IPS-15b (cell line): Measurements from ENCODE around the gene ADGRD2.

Experiments used
- H3K27me3 ChIP-seq: one replicate; pipeline ENCODE4 v1.6.1; 2013; ENCODE audit warnings: low read length; ENCODE audit not compliant: control insufficient read depth, insufficient read depth
- H3K36me3 ChIP-seq: one replicate; pipeline ENCODE4 v1.6.1; 2013; ENCODE audit warnings: low read length; ENCODE audit not compliant: control insufficient read depth, insufficient read depth
- H3K4me1 ChIP-seq: one replicate; pipeline ENCODE4 v1.6.1; 2013; ENCODE audit warnings: mild to moderate bottlenecking, low read length; ENCODE audit not compliant: control insufficient read depth, insufficient read depth
- H3K4me3 ChIP-seq: one replicate; pipeline ENCODE4 v1.5.1; 2013; ENCODE audit warnings: low read depth, low read length
- H3K9ac ChIP-seq: one replicate; pipeline ENCODE4 v1.6.1; 2013; ENCODE audit warnings: low read depth, mild to moderate bottlenecking, low read length
- H3K9me3 ChIP-seq: one replicate; pipeline ENCODE4 v1.6.1; 2013; ENCODE audit warnings: mild to moderate bottlenecking, low read length; ENCODE audit not compliant: control insufficient read depth, insufficient read depth

ADGRD2 gene

GRCh38 chr9:124496463-124496862 lies 46.2 kb downstream of the ADGRD2 start:
- Histone ChIP-seq H3K27me3 (peaks cover 9% of the 10 kb centered on the region), H3K36me3 (no peaks in the 10 kb centered on the region), H3K4me3 (no peak overlapping the region), H3K4me1 (no peaks in the 10 kb centered on the region), H3K9me3 (no peaks in the 10 kb centered on the region), H3K9ac (no peak overlapping the region)

DNA sequence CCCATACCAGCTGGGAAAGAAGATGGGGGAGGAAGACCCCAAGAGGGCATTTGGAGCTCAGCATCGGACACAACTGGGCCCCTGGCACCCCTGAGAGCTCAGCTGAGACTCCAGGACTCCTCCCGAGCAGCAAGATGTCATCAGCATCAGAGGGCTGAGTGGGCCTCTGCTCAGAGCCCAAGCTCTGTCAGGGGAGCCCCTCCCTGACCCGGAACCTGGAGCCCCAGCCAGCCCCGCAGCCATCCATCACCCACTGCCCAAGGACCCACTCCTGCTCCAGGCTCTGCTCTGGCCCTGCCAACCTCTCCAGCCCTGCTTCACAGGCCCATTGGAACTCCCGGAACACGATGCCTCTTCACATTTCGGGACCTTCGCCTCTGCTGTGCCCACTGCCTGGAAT lies 47.2 kb downstream of the ADGRD2 start:
- Histone ChIP-seq H3K9ac (no peak overlapping the region), H3K4me1 (no peaks in the 10 kb centered on the region), H3K36me3 (no peaks in the 10 kb centered on the region), H3K27me3 (peaks cover 19% of the 10 kb centered on the region), H3K9me3 (no peaks in the 10 kb centered on the region), H3K4me3 (no peak overlapping the region)

DNA sequence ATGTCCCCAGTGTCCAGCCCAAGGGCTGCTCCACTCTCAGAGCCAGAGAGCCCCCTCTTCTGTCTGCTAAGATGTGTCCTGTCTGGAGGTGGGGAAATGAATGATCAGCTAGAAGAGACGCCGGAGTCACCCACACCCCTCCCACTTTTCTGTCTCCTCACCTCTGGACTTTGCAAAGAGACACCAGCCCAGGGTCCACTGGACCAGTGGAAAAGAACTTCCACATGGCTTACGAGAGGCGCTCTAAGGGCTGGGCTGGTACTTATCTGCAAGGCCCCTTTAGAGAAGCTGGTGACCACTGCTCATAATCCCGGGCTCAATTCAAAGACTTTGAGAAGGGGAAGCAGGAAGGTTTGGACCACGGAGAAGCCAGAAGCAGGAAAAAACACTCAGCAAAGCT lies 47.8 kb downstream of the ADGRD2 start:
- Histone ChIP-seq H3K4me1 (no peaks in the 10 kb centered on the region), H3K9ac (no peak overlapping the region), H3K4me3 (no peak overlapping the region), H3K27me3 (peaks cover 25% of the 10 kb centered on the region), H3K36me3 (no peaks in the 10 kb centered on the region), H3K9me3 (no peaks in the 10 kb centered on the region)

- no peak overlapping the region for H3K4me3 ChIP-seq
- peaks cover 31% of the 10 kb centered on the region for H3K27me3 ChIP-seq
- no peaks in the 10 kb centered on the region for H3K36me3 ChIP-seq
- H3K4me1 ChIP-seq = no peaks in the 10 kb centered on the region
- H3K9ac ChIP-seq = no peak overlapping the region
- H3K9me3 ChIP-seq = no peaks in the 10 kb centered on the region
Measured at GRCh38 chr9:124498499-124499146, 48.4 kb downstream of the ADGRD2 start.

DNA sequence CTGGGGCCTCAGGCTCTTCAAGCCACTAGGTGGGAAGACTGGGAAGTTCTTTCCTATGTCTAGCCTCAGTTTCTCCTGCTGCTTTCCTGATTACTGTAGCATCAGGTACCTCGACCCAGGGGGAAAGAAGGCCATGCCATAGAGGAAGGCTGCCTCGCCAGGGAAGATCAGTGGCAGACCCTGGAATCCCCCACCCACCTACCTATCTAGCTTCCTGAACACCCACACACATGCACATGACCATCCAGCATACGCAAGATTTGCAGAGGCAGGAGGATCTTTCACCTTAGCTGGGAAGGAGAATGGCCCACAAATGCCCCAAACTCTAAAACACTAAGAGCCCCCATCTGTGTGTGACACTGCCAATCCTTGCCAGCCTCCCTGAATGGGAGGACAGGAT lies 49.0 kb downstream of the ADGRD2 start:
- H3K36me3 ChIP-seq = no peaks in the 10 kb centered on the region
- H3K9ac ChIP-seq = no peak overlapping the region
- H3K4me3 ChIP-seq = no peak overlapping the region
- H3K9me3 ChIP-seq = no peaks in the 10 kb centered on the region
- H3K27me3 ChIP-seq = peaks cover 37% of the 10 kb centered on the region
- H3K4me1 ChIP-seq = no peaks in the 10 kb centered on the region

- H3K9ac ChIP-seq = no peak overlapping the region
- no peaks in the 10 kb centered on the region for H3K9me3 ChIP-seq
Measured at GRCh38 chr9:124500028-124500795, 50.0 kb downstream of the ADGRD2 start.

DNA sequence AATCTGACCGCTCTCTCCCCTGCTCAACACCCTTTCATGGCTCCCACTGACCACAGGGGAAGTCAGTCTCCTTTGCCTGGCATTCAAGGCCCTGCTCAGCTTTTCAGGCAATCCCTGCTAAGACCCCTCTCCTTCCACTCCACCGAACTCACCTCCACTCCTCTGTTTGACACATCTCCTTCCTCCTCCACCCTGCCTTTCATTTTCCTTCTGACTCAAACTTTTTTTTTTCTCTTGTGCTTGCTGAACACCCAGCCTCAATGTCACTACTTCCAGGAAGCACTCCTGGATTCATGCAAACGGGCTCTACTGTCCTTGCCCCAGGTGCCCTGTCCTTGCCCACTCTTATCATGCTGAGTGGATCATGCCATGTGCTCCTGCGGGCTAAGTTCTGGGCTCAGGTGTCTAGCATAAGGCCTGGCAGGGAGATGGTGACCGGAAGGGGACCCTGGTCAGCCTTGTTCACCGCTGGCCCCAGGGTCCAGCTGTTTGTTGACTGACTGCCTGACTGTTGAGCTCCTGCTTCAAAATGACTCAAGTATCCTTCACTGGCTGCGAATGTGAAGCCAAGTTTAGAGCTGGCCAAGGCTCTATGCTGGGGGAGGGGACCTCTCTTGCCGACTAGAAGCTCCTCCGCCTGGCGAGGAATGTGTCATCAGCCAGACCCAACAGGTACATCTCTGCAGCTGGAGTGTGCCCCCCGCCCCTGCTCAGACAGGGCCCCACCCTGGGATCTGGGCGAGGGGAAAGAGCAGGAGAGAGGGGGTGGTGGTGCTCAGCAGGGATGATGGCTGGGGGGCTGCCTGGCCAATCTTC lies 50.8 kb downstream of the ADGRD2 start:
- Histone ChIP-seq H3K4me3 (no peak overlapping the region), H3K27me3 (peaks cover 49% of the 10 kb centered on the region), H3K9me3 (no peaks in the 10 kb centered on the region), H3K9ac (no peak overlapping the region), H3K36me3 (no peaks in the 10 kb centered on the region), H3K4me1 (no peaks in the 10 kb centered on the region)

More at GRCh38 chr9:124500028-124500795, 50.0 kb downstream of the ADGRD2 start:
- Histone ChIP-seq H3K27me3 (peaks cover 42% of the 10 kb centered on the region), H3K36me3 (no peaks in the 10 kb centered on the region), H3K4me3 (no peak overlapping the region), H3K4me1 (no peaks in the 10 kb centered on the region)

DNA sequence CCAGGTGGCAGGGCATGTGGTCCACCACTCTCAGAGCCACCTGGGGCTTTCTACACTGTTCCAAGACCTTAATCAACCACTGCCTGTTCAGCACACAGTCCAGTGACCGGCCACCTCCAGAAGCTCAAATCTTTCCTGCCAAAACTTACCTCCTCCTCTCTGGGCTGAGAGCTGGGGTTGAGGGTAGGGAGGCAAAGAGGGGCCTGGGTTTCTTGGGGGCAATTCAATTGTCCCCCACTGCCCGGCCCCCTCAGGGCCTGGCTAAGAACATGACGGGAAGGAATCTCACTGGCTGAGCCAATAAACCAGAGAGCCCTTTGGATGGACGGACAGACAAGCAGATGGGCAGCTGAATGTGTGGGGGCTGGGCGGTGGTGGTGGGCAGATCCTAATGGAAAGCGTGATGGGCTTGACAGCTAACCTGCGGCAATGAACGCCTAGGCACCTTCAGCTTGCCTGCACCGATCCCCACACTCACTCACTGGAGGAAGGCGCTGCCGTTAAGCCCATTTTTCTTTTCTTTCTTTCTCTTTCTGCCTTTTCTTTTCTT lies 51.6 kb downstream of the ADGRD2 start:
- Histone ChIP-seq H3K27me3 (peaks cover 55% of the 10 kb centered on the region), H3K9ac (no peak overlapping the region), H3K36me3 (no peaks in the 10 kb centered on the region), H3K4me1 (no peaks in the 10 kb centered on the region), H3K9me3 (no peaks in the 10 kb centered on the region), H3K4me3 (no peak overlapping the region)

DNA sequence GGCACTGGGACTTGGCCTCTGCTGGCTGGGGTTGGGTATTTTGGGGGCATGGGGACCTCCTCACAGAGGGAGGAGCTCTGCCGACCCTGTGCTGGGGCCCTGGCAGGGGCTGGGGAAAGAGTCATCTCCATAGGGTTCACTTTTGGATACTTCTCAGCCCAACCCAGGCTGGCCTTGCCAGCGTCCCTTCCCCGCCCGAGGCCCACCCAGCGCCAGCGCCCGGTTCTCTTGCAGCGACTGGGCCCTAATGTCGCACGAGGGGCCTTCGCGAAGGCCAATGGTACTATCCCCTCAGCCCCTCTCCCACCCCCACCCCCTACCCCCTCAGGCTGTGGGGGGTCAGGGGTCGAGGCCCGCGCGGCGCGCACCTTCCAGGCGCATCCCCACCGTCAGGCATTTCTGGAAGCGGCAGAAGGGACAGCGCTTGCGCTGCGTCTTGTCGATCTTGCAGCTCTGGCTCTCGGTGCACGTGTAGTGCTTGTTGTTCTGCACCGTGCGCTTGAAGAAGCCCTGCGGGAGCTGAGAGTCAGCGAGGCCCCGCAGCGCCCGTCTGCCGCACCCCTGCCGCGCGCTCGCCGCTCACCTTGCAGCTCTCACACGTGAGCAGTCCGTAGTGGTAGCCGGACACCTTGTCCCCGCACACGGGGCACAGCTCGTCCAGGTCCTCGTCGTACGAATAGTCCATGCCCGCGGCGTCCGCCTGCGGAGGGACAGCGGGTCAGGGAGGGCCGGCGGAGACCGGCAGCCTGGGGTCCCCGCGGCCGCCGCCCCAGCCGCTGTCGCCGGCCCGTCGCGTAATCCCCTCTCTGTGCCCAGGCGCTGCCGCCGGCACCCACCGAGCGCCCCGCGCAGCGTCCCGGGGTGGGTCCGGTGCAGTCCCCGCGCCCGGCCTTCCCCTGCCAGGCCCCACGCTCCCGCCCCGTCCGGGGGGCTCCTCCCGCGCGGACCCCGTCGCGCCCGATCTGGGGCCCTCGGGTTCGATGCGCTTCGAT lies 52.8 kb downstream of the ADGRD2 start:
- no peaks in the 10 kb centered on the region for H3K36me3 ChIP-seq
- no peaks in the 10 kb centered on the region for H3K9me3 ChIP-seq
- peaks cover 56% of the 10 kb centered on the region for H3K27me3 ChIP-seq
- no peak overlapping the region for H3K9ac ChIP-seq
- peak overlapping the region; percentile 35 for H3K4me3 ChIP-seq
- no peaks in the 10 kb centered on the region for H3K4me1 ChIP-seq

DNA sequence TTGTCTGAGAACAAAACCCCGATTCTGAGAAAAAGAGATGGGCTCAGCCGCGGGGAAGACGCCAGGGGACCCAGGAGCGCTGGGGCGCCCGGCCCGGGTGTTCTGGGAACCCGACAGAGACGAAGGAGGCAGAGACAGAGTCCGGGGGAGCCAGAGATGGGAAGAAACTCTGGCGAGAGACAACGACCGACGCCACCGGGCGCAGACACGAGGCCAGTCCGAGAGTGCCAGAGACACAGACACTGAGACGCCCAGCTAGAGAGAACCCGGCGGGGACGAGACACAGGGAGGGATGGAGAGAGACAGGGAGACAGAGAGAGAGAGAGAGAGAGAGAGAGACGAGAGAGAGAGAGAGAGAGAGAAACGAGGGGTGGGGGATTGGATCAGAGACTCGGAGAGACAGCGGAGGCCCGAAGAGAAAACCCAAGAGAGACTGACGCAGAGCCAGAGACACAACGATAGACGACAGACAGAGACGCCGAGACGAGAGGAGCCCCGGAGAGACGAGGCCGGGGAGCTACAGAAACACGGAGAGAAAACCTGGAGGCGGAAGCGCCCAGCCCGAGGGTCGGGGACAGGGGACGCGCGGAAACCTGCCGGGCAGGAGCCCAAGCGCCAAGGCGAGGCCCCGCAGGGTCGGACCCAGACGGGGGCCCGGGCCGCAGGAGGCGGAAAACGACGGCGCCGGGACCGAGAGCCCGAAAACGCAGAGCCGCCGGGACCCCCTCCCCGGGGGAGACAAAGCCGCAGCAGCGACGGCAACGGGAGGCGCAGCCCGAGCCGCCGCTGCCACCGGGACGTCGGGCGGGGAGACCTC lies 53.7 kb downstream of the ADGRD2 start:
- no peaks in the 10 kb centered on the region for H3K4me1 ChIP-seq
- peak overlapping the region; percentile 52 for H3K4me3 ChIP-seq
- H3K9ac ChIP-seq = no peak overlapping the region
- no peaks in the 10 kb centered on the region for H3K9me3 ChIP-seq
- H3K27me3 ChIP-seq = peaks cover 56% of the 10 kb centered on the region
- no peaks in the 10 kb centered on the region for H3K36me3 ChIP-seq
